HG03565 (cell line): ENCODE results near the gene BCAS3.
A peak's percentile ranks its signal among the peaks of the same experiment; 100 is the strongest.

ENCODE experiments used
- ATAC-seq: cut with Tn5 transposase; IDR thresholded peaks from one replicate; pipeline ENCODE4 v1.9.1; 2021; ENCODE audit warnings: mild to moderate bottlenecking, moderate library complexity; ENCODE audit not compliant: unreplicated experiment

Gene BCAS3

DNA sequence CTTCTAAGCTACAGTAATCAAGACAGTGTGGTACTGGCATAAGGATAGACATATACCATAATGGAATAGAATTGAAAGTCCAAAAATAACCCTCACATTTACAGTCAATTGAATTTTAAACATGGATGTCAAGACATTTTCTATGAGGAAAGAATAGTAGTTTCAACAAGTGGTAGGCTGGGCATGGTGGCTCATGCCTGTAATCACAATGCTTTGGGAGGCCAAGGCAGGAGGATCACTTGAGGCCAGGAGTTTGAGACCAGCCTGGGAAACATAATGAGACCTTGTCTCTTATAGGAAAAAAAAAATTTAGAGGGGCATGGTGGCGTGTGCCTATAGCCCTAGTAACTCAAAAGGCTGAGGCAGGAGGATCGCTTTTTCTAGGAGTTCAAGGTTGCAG, 599.2 kb downstream of the BCAS3 start:
- no peak for ATAC-seq

DNA sequence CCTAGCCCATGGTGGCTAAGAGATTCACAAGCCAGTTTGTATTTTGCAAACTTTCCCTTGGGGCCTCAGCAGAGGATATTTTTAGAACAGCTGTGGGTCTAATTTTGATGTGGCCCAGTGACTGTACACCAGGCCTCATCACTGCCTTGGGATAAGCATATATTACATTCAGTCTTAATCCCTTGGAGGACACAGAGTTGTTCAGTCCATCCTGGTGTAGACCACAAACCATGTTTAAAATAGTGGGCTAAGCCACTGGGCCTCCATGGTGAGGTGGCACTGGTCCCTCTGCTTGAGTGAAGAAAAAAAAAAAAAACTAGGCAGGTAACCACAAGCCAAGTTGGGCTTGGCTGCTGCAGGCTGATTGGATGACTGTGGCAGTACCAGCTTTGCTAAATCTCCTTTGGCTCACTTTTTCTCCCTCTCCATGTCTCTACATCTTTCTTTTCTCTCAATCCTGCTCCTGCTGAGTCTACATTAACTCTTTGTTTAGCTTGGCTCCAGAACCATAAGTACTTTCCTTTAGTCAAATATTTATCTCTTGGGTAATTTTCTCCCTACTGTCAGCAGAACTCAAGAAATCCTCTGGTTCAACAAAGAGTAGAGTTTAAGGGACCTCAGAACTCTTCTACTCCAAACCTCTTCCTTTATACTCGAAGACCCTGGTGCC, 602.0 kb downstream of the BCAS3 start:
- no peak for ATAC-seq

DNA sequence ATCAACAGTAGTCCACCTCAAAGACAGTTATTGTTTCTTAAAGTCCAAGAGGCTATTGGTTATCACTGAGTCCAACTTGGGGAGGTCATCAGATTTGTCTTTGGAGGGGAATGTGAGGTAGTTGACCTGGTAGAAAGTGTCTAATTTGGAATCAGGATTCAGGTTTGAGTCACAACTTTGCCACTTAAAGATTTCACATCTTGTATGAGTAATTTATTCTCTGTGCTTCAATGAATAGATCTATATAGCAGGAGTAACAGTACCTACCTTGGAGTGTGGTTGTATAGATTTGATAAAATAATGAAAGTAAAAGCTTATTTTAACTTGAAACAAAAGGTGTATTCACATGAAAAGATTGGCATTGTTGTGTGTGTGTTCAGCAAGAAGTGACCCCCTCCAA, 602.7 kb downstream of the BCAS3 start:
- ATAC-seq, result peak; percentile 60

DNA sequence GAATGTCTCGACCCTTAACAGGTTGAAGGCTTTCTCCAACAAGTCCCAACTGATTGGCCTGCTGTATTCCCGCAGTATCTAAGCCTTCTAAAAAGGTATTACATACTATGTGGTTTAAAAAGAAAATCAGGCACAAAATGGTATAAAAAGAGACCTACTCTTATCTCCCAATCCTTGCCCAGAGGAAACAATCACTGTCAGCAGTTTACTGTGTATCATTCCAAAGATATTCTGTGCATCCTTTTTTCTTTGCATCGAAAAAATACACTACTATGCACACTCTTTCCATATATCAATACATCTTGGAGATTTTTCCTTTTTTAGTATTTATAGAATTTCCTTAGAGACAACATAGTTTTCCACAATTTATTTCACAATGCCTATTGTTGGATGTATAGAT, 603.2 kb downstream of the BCAS3 start:
- no peak for ATAC-seq

DNA sequence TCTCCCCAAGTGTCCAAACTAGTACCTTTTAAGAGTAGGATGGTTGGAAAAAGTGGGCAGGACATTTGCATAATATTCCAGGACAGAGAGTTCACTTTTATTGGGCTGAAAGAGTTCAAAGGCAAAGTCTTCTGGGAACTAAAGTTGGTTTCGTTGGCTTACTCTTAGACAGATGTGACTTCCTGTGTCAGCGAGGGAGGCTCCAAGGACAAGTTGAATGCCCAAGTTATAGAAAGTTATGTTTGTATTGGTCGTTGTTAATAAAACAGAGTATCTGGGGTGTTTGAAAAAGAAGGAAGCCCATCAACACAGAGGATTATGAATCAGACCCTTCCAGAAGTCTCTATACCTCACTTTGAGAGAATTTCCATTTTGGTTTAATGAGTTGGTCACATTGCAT, 604.7 kb downstream of the BCAS3 start:
- no peak for ATAC-seq

DNA sequence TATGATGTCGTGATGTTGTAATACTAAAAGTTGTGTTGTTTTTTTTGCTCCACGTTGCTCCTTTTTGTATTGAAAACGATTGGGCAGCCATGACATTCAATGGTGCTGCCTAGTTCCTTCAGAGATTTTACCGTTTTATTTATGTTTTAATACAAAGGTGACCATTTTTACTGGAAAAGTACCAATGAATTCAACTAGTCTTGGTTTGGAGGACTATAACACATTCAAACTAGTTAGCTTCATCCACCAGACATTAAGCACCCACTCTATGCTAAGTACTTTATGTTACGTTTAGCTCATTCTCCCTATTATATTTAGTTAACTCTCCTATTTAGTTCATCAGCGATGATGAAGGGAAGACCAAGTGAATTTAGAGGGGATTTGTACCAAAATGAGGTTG, 605.4 kb downstream of the BCAS3 start:
- no peak for ATAC-seq

DNA sequence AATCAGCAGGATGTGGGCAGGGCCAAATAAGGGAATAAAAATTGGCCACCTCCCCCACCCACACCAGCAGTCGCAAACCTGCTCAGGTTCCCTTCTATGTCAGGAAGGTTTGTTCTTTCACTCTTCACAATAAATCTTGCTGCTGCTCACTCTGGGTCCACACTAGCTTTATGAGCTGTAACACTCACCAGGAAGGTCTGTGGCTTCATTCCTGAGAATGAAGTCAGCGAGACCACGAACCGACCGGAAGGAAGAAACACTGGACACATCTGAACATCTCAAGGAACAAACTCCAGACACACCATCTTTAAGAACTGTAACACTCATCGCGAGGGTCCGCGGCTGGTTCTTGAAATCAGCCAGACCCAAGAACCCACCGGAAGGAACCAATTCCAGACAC, 606.5 kb downstream of the BCAS3 start:
- no peak for ATAC-seq

DNA sequence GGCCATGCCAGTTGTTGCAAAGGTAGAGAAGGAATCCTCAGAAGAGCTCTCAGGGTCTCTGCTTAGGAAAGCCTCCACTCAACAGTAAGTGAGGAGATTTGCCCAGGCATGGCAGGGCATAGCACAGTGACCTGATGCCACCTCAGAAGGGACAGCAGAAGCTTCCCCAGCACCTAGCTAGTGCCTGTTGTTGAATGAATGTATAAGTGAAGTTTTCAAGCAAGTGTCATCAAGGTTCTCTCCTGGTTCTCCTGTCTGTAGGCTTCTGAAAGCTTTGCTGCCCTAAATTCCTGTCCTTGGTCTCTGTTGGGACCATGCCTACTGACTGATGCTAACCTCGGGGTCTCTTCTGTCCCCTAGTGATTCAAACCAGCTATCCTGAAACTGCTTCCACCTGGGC, 607.1 kb downstream of the BCAS3 start:
- ATAC-seq, result no peak

DNA sequence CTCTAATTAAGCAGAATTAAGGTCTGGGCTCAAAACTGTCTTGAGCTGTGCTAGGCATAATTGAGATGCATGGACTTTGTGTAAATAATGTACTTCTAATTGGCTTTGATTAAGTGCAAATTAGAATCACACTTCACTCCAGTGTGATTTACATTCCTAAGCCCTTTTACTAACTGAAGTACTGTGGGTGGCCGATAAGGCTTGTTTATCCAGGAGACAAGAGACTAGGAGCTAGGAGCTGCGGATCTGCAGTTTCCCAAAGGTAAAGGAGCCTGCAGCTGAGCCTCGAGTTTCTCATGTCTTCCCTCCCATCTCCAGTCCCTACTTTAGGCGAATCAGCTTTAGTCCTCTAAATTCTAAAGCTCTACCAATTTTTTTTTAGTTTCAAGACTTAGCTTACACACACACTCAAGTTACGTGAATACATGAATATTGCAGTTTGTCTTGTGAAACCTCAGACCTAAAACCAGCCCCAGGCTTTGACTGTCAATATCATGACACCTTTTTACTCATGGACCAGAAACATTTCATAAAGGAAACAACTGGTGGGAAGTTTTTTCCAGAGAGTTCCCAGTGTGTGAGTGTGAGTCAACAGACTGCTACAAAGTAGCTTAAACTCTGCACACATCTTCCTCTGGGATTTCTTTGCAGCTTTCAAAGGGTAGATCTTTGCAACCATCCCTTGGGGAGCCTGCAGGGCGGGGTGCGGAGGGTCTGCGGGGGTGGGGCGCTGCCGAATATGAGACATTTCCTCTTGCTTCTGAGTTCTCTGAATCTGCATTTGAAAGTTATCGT, 608.1 kb downstream of the BCAS3 start:
- ATAC-seq, result no peak

DNA sequence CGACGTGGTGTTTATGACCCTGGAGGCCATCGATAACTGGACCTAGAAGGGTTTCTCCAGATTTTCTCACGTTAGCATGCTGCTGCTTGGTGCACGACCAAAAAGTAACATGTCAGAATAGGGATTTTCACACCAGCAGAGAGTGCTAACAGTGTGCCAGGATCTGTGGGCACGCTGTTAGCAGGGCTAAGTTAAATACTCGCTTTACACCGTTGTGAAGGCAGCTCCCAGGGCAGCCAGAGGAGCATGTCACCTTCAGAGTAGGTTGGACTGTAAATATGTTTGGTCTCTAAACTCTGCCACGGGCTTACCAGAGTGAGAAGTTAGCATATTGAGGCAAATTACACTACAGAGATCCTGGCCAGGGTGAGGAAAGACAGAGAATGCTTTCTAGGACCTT, 608.8 kb downstream of the BCAS3 start:
- no peak for ATAC-seq

DNA sequence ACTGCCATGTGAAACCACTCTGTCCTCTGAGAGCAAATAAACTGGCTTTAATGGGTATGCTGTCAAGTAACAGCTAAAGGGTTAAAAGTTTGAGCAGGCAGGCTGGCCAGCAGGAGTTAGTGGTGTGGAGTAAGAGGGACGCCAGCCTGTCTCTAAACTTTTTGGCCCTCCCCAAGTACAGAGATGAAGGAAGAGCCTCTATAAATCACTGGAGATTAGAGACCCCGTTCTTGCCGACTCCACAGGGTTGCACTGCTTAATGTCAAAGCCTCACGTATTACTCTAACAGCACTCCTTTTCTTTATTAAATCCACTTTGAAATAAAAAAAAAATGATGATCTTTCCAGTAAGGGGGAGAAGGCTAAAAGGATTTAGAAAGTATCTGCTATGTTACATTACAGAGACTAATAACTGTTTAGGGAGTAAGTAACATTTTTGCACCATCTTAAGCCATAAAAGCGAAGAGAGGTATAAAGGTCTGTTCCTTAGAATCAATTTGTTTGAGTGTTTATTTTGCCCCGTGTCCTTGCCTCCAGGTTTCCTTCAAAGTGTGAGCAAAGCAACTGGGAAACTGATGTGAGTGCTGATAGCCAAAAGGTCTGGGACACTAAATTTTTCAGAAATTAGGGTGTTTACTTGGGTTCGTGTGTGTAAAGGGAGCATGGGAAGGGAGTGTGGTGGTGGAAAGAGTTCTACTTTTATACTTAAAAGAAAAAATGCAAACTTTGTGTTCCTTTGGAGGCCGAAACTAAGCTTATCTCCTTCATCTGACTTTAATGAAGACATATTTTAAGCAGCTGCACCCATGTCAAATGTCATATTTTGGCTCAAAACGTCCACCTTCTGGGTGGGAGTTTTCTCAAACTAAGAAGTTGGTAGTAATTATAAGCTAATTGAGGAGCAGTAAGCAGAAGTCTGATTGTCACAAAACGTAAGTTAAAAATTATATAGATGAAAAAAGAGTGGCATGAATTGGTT, 612.0 kb downstream of the BCAS3 start:
- ATAC-seq, result no peak

DNA sequence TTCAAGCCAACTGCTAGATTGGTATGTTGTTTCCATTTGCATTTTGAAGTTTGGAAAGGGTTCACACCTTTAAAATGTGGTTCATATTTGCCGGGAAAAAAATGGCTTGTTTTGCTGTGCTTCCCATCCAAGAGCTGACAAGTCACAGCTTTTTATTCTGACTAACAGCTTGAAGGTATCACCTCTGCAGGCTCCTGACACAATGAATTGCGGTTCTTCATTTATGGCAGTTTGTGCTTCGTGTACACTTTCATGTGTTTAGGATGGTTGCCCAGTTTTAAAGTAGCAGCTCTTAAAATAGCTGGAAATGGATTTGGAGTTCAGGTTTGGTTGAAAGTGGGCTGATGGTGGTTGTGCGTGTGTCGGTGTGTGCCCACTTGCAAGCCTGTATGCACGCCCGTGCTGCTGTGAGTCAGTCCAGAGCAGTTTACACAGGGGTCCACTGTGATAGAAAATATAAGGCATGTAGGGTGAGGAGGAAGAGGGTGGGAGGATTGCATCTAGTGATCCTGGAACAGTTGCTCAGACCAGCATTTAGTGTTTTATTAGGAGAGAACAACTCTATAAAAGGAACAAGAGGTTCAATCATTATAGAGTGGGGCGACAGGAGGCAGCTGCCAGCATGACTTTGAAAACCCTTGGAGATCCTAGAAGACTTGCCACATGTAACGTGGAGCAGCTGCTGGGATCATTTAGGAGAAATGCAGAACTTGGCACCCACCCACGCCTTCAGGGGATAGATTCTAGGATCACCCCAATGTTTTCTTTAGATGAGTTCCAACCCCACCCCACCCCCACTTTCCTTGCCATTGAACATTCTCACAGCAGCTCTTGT, 614.0 kb downstream of the BCAS3 start:
- ATAC-seq, result no peak

DNA sequence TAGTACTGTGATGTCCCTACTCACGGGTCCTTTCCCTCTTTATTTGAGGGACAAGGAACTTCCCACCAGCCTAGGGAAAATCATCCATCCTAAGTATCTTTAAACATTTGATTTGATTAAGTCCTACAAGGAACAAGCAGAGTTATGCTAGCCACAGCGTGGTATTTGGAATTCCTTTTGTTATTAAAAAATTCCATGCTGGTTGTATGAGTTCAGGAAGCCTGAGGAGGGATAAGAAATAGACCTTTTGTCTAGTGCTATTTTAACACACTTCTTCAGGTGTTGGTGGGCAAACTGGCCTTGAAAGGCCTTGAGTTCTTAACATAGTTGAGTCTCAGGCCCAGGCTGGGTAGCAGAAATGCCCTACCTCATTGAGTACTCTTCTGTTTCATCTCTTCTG, 616.6 kb downstream of the BCAS3 start:
- no peak for ATAC-seq

DNA sequence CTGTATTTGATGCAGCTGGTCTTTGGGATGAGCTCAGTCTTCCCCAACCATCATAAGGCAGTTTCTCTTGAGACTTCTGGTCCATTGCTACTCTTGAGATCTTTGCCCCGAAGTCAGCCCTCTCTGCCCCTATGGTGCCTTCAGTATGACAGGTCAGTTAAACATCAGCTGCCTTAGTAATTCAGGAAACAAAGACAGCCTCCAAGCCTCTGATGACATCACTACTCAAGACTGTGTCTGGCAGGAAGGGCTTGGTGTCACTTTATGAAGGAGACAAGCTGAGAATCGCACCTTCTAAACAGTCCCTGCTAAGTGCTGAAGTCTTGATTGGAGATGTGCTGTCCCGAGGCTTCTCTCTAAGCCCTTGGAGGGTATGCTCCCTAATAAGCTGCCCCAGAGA, 617.1 kb downstream of the BCAS3 start:
- no peak for ATAC-seq

DNA sequence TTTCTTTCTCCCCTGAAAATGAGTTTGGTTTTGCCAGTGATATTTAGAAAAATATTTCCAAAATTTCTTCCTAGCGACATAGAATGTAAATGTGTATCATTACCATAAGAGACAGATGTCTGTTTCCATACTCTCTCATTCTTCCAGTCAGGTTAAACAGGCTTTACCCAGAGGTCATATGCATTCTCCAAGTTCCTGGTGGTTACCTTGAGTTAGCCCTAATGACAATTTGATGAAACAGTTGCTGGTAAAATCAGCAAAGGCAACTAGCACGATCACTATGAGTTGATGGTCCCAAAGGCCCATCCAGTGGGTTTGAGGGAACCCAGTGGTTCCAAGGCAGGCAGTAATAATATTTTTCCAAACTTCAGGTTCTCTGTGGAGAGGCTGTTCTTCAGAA, 618.4 kb downstream of the BCAS3 start:
- ATAC-seq, result no peak

DNA sequence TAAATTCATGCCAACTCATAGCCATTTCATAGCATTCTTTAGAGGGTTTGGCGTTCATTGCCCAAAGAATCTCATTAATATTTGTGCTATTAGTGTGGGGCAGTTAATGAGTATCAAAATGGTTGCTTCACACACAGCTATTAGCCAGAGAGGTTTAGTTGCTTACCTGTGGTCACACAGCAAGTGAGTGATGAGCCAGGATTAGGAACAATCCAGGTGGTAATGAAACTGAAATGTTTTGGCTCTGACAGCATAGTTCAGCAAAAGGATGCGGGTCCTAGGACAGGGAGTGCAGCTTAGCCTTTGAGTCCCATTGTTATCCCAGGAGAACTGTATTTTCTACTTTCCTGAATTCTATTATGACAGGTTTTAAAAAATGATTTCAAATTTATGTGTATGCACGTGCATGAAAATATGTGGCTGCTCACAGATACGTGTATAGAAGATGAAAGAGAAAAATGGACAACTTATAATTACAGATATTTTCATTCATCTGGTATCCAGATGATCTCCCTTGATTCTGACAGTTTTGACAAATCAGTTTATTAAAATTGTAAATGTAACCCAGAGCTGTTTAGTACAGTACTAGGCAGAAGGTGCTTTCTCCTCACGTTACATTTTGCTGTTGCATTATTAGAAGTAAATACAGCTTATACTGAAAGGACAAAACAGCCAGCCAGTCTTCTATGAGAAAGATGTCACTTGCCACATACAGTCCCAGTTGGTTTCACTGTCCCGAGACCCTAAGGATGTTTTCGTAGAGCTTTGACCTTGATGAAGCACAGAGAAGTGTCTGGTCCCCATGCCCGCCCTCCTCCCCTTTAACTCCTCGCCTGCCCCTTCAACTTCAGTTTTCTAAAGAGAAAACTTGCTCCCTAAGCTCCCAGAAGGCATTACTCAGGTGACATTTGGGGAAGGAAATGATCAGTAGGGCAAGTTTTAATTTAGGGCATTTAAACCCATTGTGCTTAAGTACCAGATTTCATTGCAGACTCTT, 622.2 kb downstream of the BCAS3 start:
- no peak for ATAC-seq

DNA sequence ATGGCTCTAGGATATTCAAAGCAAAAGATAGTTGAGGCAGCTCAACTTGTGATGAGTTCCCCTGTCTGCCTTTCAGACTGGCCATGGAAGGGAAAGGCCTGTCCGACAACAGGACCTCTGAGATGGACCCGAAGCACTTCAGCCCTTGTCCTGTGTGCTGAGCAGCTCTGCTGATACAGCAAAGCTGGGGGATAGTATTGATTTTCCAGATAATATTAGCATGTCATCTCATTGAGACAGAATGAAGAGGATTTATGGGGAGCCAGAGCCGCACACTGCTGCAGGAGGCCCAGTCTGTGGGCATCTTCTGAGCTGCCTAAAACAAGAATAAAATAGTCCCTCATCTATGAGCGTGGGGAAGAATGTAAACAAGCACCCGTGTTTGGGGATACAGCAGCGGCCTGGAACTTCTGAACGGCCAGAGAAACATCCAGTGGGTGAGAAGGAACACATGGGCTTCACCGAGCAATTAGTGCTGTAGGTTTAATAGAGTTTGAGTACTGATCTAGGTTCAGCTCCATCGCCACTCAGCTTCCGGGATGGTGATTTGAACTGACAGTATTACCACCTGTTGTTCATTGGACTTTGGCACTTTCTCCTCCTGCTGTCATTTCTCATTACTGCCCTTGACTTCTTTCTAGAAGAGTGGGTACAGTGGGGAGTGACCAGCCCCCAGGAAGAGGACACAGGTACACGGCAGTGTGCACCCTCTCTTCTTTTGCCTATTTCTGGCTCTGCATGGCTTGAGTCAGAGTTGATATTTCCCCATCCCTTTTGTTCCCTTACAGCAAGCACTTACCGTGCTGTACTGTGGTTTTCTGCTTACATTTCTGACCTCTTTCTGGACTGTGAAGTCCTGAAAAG, 625.5 kb downstream of the BCAS3 start:
- ATAC-seq, result no peak

DNA sequence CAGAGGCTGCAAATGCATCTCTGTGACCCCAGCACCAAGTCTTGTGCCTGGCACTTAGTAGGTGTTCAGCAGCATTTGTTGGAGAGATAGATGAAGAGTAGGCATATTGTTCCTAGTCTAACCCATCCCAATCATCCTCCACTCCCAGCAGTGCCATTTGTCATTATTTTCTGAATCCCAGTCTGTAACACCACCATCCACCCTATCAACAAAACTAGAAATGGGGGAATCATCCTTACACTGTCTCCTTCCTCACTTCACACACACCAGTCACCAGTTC, 626.1 kb downstream of the BCAS3 start:
- ATAC-seq, result no peak

DNA sequence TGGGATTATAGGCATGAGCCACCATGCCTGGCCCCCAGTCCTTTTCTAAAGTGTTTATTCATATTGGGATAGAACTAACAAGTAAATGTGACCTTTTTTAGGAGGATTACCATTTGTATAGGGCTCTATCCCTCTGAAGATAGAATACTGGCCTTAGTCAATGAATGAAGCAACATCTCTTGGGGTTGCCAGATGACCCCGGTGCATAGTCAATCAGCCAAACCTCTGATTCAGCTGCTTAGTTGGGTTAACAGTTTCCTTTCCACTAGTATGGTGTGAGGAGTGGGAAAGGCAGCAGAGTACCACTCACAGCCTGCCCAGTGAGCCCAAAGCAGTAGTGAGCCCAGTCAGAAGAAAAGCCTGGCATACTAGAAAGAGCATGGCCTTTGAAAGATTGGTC, 627.4 kb downstream of the BCAS3 start:
- ATAC-seq, result no peak
